ENCODE results near the gene BBS1. TPM values are rescaled to one million over a fixed set of nuclear protein-coding genes. Genes with fewer than 3 reads are reported as not detected.
"Not testable (repeated sequence)": the region's sequence is repeated elsewhere in the genome, so short reads cannot be mapped to it uniquely, and the experiment has no call there.

Gene BBS1
- total RNA-seq, 1 donor from 2014 or later: 54.7 TPM

- no peak for DNase-seq (ENCODE audit: low read depth, low spot score)
- H3K4me3 Mint-ChIP-seq: no peak overlapping the region
- peaks cover 3% of the 10 kb centered on the region for H3K27me3 Mint-ChIP-seq (ENCODE audit: low read depth)
- H3K36me3 Mint-ChIP-seq (ENCODE audit: low read depth): peaks cover 4% of the 10 kb centered on the region
- no peak for TF ChIP-seq CTCF (conservative IDR thresholded peaks at IDR 0.05)
- H3K27ac Mint-ChIP-seq (ENCODE audit: unreplicated experiment): no peak overlapping the region
- no peaks in the 10 kb centered on the region for H3K9me3 Mint-ChIP-seq
- peaks cover 9% of the 10 kb centered on the region for H3K4me1 Mint-ChIP-seq
These were observed 28.9 kb downstream of the BBS1 start for GRCh38 chr11:66539170-66539869.

- Mint-ChIP-seq H3K27me3 (ENCODE audit: low read depth) (peaks cover 3% of the 10 kb centered on the region), H3K36me3 (ENCODE audit: low read depth) (peaks cover 4% of the 10 kb centered on the region), H3K4me1 (peaks cover 10% of the 10 kb centered on the region), H3K27ac (ENCODE audit: unreplicated experiment) (no peak overlapping the region), H3K4me3 (no peak overlapping the region), H3K9me3 (no peaks in the 10 kb centered on the region)
- TF ChIP-seq CTCF (conservative IDR thresholded peaks at IDR 0.05): no peak
- no peak for DNase-seq (ENCODE audit: low read depth, low spot score)
These were observed 29.4 kb downstream of the BBS1 start for GRCh38 chr11:66539870-66540213.

GRCh38 chr11:66540598-66540997, 30.2 kb downstream of the BBS1 start:
- not testable (repeated sequence) for H3K9me3 Mint-ChIP-seq; H3K27ac Mint-ChIP-seq (ENCODE audit: unreplicated experiment); DNase-seq (ENCODE audit: low read depth, low spot score); H3K36me3 Mint-ChIP-seq (ENCODE audit: low read depth); H3K27me3 Mint-ChIP-seq (ENCODE audit: low read depth)
- peak overlapping the region; percentile 49 for H3K4me3 Mint-ChIP-seq
- H3K4me1 Mint-ChIP-seq: peaks cover 16% of the 10 kb centered on the region

- no peaks in the 10 kb centered on the region for H3K9me3 Mint-ChIP-seq
- TF ChIP-seq CTCF (conservative IDR thresholded peaks at IDR 0.05): no peak
- peak overlapping the region; percentile 75 for H3K27ac Mint-ChIP-seq (ENCODE audit: unreplicated experiment)
- H3K27me3 Mint-ChIP-seq (ENCODE audit: low read depth): peaks cover 6% of the 10 kb centered on the region
- H3K4me1 Mint-ChIP-seq: peaks cover 16% of the 10 kb centered on the region
- peak overlapping the region; percentile 69 for H3K4me3 Mint-ChIP-seq
- no peak for DNase-seq (ENCODE audit: low read depth, low spot score)
- H3K36me3 Mint-ChIP-seq (ENCODE audit: low read depth): no peaks in the 10 kb centered on the region
These were observed 31.5 kb downstream of the BBS1 start for GRCh38 chr11:66541892-66542291.

- TF ChIP-seq CTCF (conservative IDR thresholded peaks at IDR 0.05): no peak
- H3K36me3 Mint-ChIP-seq (ENCODE audit: low read depth): no peaks in the 10 kb centered on the region
- DNase-seq (ENCODE audit: low read depth, low spot score): no peak
These were observed 31.9 kb downstream of the BBS1 start for GRCh38 chr11:66542362-66542761.

GRCh38 chr11:66543263-66544107, 33.0 kb downstream of the BBS1 start:
- TF ChIP-seq CTCF (conservative IDR thresholded peaks at IDR 0.05): peak; percentile 43
- no peak overlapping the region for H3K27ac Mint-ChIP-seq (ENCODE audit: unreplicated experiment)
- peak; percentile 36 for DNase-seq (ENCODE audit: low read depth, low spot score)
- H3K4me1 Mint-ChIP-seq: peaks cover 17% of the 10 kb centered on the region
- H3K27me3 Mint-ChIP-seq (ENCODE audit: low read depth): peaks cover 15% of the 10 kb centered on the region
- no peaks in the 10 kb centered on the region for H3K9me3 Mint-ChIP-seq
- H3K4me3 Mint-ChIP-seq: peak overlapping the region; percentile 56
- H3K36me3 Mint-ChIP-seq (ENCODE audit: low read depth): no peaks in the 10 kb centered on the region

More at GRCh38 chr11:66542362-66542761, 31.9 kb downstream of the BBS1 start:
- Mint-ChIP-seq H3K4me3 (peak overlapping the region; percentile 69), H3K27me3 (ENCODE audit: low read depth) (peaks cover 8% of the 10 kb centered on the region), H3K27ac (ENCODE audit: unreplicated experiment) (no peak overlapping the region), H3K9me3 (no peaks in the 10 kb centered on the region), H3K4me1 (peaks cover 16% of the 10 kb centered on the region)

- not testable (repeated sequence) for H3K27ac Mint-ChIP-seq (ENCODE audit: unreplicated experiment)
These were observed 34.5 kb downstream of the BBS1 start for GRCh38 chr11:66544952-66545351.

More at GRCh38 chr11:66544952-66545351, 34.5 kb downstream of the BBS1 start:
- H3K36me3 Mint-ChIP-seq (ENCODE audit: low read depth); H3K9me3 Mint-ChIP-seq; DNase-seq (ENCODE audit: low read depth, low spot score): not testable (repeated sequence)
- Mint-ChIP-seq H3K27me3 (ENCODE audit: low read depth) (peaks cover 23% of the 10 kb centered on the region), H3K4me3 (peak overlapping the region; percentile 89), H3K4me1 (peaks cover 25% of the 10 kb centered on the region)

All from neural crest cell (in vitro differentiated cells).